HK-2 (cell line): ENCODE results near the gene SLC22A12.

Experiments used
- DNase-seq: peaks from one replicate; pipeline ENCODE4 v3.0.0-alpha.2; 2018; ENCODE audit not compliant: unreplicated experiment

The SLC22A12 gene

GRCh38 chr11:64624883-64625481 is 34.0 kb downstream of the SLC22A12 start:
- DNase-seq, result no peak

GRCh38 chr11:64626637-64627036 is 35.6 kb downstream of the SLC22A12 start:
- no peak for DNase-seq

- DNase-seq, result no peak
These were observed 36.4 kb downstream of the SLC22A12 start for GRCh38 chr11:64627371-64627770.

- no peak for DNase-seq
These were observed 37.6 kb downstream of the SLC22A12 start for GRCh38 chr11:64628596-64628995.

GRCh38 chr11:64629103-64629502 is 38.1 kb downstream of the SLC22A12 start:
- DNase-seq, result no peak

- no peak for DNase-seq
These were observed 39.0 kb downstream of the SLC22A12 start for GRCh38 chr11:64629796-64630562.

- DNase-seq, result no peak
These were observed 40.7 kb downstream of the SLC22A12 start for GRCh38 chr11:64631675-64632074.

GRCh38 chr11:64632237-64632636 is 41.2 kb downstream of the SLC22A12 start:
- DNase-seq, result no peak

GRCh38 chr11:64632654-64633053 is 41.6 kb downstream of the SLC22A12 start:
- DNase-seq, result no peak

GRCh38 chr11:64633555-64634159 is 42.6 kb downstream of the SLC22A12 start:
- no peak for DNase-seq

- no peak for DNase-seq
These were observed 46.5 kb downstream of the SLC22A12 start for GRCh38 chr11:64637334-64638017.

GRCh38 chr11:64638018-64638665 is 47.1 kb downstream of the SLC22A12 start:
- no peak for DNase-seq

GRCh38 chr11:64638829-64639228 is 47.8 kb downstream of the SLC22A12 start:
- no peak for DNase-seq

- DNase-seq, result no peak
These were observed 48.9 kb downstream of the SLC22A12 start for GRCh38 chr11:64639885-64640284.

- no peak for DNase-seq
These were observed 50.8 kb downstream of the SLC22A12 start for GRCh38 chr11:64641596-64642417.

GRCh38 chr11:64642418-64642735 is 51.4 kb downstream of the SLC22A12 start:
- no peak for DNase-seq

GRCh38 chr11:64642871-64643255 is 51.8 kb downstream of the SLC22A12 start:
- no peak for DNase-seq

GRCh38 chr11:64643256-64643881 is 52.3 kb downstream of the SLC22A12 start:
- DNase-seq, result no peak

- no peak for DNase-seq
These were observed 53.1 kb downstream of the SLC22A12 start for GRCh38 chr11:64643920-64644646.

GRCh38 chr11:64644647-64645275 is 53.7 kb downstream of the SLC22A12 start:
- no peak for DNase-seq
